A549 (cell line): ENCODE results near the gene WBP2. TPM values are rescaled to one million over a fixed set of nuclear protein-coding genes. Genes with fewer than 3 reads are reported as not detected.
"Not testable (repeated sequence)": the region's sequence is repeated elsewhere in the genome, so short reads cannot be mapped to it uniquely, and the experiment has no call there.

Experiments used
- ATAC-seq, 2 experiments: fragments of 200-7000 bp in 1 of 2; fragments of >200 bp in 1 of 2; cut with Nextera tagmentation in 1 of 2; cut with Tn5 transposase in 1 of 2; 3 replicates each; pipeline versions ENCODE4 v1.8.0 to v1.9.1; 2018 to 2020; ENCODE audit warnings: mild to moderate bottlenecking in 1 of 2, moderate library complexity in 1 of 2
- CTCF ChIA-PET: fragments of 300-600 bp; sonication (Branson Sonifier 250); formaldehyde crosslinking; extraction: SDS; loops from one replicate; lab custom pipeline; 2021; ENCODE audit warnings: antibody characterized with exemption, inconsistent platforms; lab: Yijun Ruan, JAX
- POLR2A ChIA-PET: fragments of 350-600 bp; formaldehyde crosslinking; extraction: SDS; loops from one replicate; lab custom pipeline; 2021; ENCODE audit warnings: antibody characterized with exemption, inconsistent platforms; lab: Yijun Ruan, JAX
- DNase-seq, 2 experiments: peaks; one replicate each; pipeline versions ENCODE4 v3.0.0 to v3.0.0-alpha.2; 2011 to 2016; ENCODE audit warnings: low read depth in 1 of 2, low spot score in 1 of 2
- FAIRE-seq: peaks from 2 replicates; lab custom pipeline; 2011; peaks lifted over from hg19 to GRCh38; lab: Jason Lieb, UNC
- H3K27ac ChIP-seq, 2 experiments: fragments of >200 bp; sonication (Bioruptor Twin); formaldehyde crosslinking; 3 replicates each; pipeline ENCODE4 v1.5.1; 2016 to 2017
- H3K4me1 ChIP-seq: fragments of >200 bp; sonication (Bioruptor Twin); formaldehyde crosslinking; 3 replicates; pipeline ENCODE4 v1.6.1; 2016
- H3K4me2 ChIP-seq: fragments of >200 bp; sonication (Bioruptor Twin); formaldehyde crosslinking; 3 replicates; pipeline ENCODE4 v1.6.1; 2016
- H3K4me3 ChIP-seq: fragments of >200 bp; sonication (Bioruptor Twin); formaldehyde crosslinking; 3 replicates; pipeline ENCODE4 v1.5.1; 2016
- H3K9me3 ChIP-seq: fragments of >200 bp; sonication (Bioruptor Twin); formaldehyde crosslinking; 3 replicates; pipeline ENCODE4 v1.6.1; 2016
- BHLHE40 ChIP-seq: IDR thresholded peaks from 2 replicates; pipeline ENCODE4 v1.6.1; 2012; ENCODE audit warnings: low read depth, low read length, inconsistent platforms
- CHD4 ChIP-seq: fragments of 200-600 bp; sonication (generic); IDR thresholded peaks from 2 replicates; pipeline ENCODE4 v1.6.1; 2016; ENCODE audit warnings: antibody characterized with exemption, mild to moderate bottlenecking, borderline replicate concordance
- E2F6 ChIP-seq: IDR thresholded peaks from 2 replicates; pipeline ENCODE4 v1.6.1; 2012; ENCODE audit warnings: low read depth, borderline replicate concordance
- ELK1 ChIP-seq: fragments of 150-350 bp; IDR thresholded peaks from 2 replicates; pipeline ENCODE4 v1.6.1; 2014; ENCODE audit warnings: low read depth, mild to moderate bottlenecking, low read length
- ESRRA ChIP-seq: fragments of 150-350 bp; IDR thresholded peaks from 2 replicates; pipeline ENCODE4 v1.6.1; 2014; ENCODE audit warnings: mild to moderate bottlenecking, low read length, borderline replicate concordance
- FOSB ChIP-seq: fragments of 250-450 bp; sonication (Bioruptor Pico); IDR thresholded peaks from 2 replicates; pipeline ENCODE4 v1.5.0; 2020; ENCODE audit warnings: mild to moderate bottlenecking, moderate library complexity
- HDAC2 ChIP-seq: fragments of 200-600 bp; sonication (generic); IDR thresholded peaks from 2 replicates; pipeline ENCODE4 v1.6.1; 2016
- HMGXB4 ChIP-seq: fragments of 250-450 bp; sonication (Bioruptor Pico); IDR thresholded peaks from 2 replicates; pipeline ENCODE4 v1.5.0; 2021; ENCODE audit warnings: mild to moderate bottlenecking, moderate library complexity, borderline replicate concordance
- HOXA7 ChIP-seq: fragments of 250-450 bp; sonication (Bioruptor Pico); IDR thresholded peaks from 2 replicates; pipeline ENCODE4 v1.5.0; 2020; ENCODE audit warnings: mild to moderate bottlenecking, moderate library complexity
- HOXB13 ChIP-seq: fragments of 250-450 bp; sonication (Bioruptor Pico); IDR thresholded peaks from 2 replicates; pipeline ENCODE4 v1.5.0; 2020; ENCODE audit warnings: low read depth, mild to moderate bottlenecking, moderate library complexity
- JUN ChIP-seq, 2 experiments: fragments of >200 bp; sonication (Bioruptor Twin); formaldehyde crosslinking; IDR thresholded peaks; 2 replicates in 1 of 2; 3 replicates in 1 of 2; pipeline ENCODE4 v1.6.1; 2016 to 2017
- KDM5A ChIP-seq: fragments of 200-600 bp; sonication (generic); IDR thresholded peaks from 2 replicates; pipeline ENCODE4 v1.6.1; 2016; ENCODE audit warnings: antibody characterized with exemption, mild to moderate bottlenecking
- MAFK ChIP-seq: fragments of 450-650 bp; IDR thresholded peaks from 2 replicates; pipeline ENCODE4 v1.6.1; 2014; ENCODE audit not compliant: partially characterized antibody
- MAZ ChIP-seq: fragments of 150-350 bp; IDR thresholded peaks from 2 replicates; pipeline ENCODE4 v1.6.1; 2014; ENCODE audit warnings: antibody characterized with exemption, low read depth, low read length, borderline replicate concordance
- PHF8 ChIP-seq: fragments of 200-600 bp; sonication (generic); IDR thresholded peaks from 2 replicates; pipeline ENCODE4 v1.6.1; 2016; ENCODE audit warnings: low read depth, mild to moderate bottlenecking, antibody characterized with exemption, moderate library complexity, borderline replicate concordance
- POLR2AphosphoS2 ChIP-seq: conservative IDR thresholded peaks from 2 replicates; pipeline ENCODE4 v1.6.1; 2012; ENCODE audit warnings: low read length, improper control_type of control experiment, inconsistent platforms
- RCOR1 ChIP-seq: fragments of 150-350 bp; IDR thresholded peaks from 2 replicates; pipeline ENCODE4 v1.6.1; 2014; ENCODE audit warnings: antibody characterized with exemption, low read length, low read depth
- RNF2 ChIP-seq: fragments of 200-600 bp; sonication (generic); IDR thresholded peaks from 2 replicates; pipeline ENCODE4 v1.6.1; 2016; ENCODE audit warnings: low read depth, mild to moderate bottlenecking, antibody characterized with exemption, moderate library complexity, borderline replicate concordance
- SMC3 ChIP-seq: fragments of >200 bp; sonication (Bioruptor Twin); formaldehyde crosslinking; IDR thresholded peaks from 3 replicates; pipeline ENCODE4 v1.6.1; 2018; ENCODE audit warnings: inconsistent platforms
- SREBF2 ChIP-seq: fragments of 450-650 bp; IDR thresholded peaks from 2 replicates; pipeline ENCODE4 v1.6.1; 2014; ENCODE audit warnings: mild to moderate bottlenecking, moderate library complexity
- TFCP2L1 ChIP-seq: fragments of 250-450 bp; sonication (Bioruptor Pico); IDR thresholded peaks from 2 replicates; pipeline ENCODE4 v1.5.0; 2021; ENCODE audit warnings: mild to moderate bottlenecking
- ZC3H11A ChIP-seq: fragments of 450-650 bp; IDR thresholded peaks from 2 replicates; pipeline ENCODE4 v1.6.1; 2014; ENCODE audit warnings: antibody characterized with exemption, mild to moderate bottlenecking
- ZNF302 ChIP-seq: fragments of 250-450 bp; sonication (Bioruptor Pico); IDR thresholded peaks from 2 replicates; pipeline ENCODE4 v1.9.0; 2021; ENCODE audit warnings: inconsistent platforms, mild to moderate bottlenecking, moderate library complexity
- WGBS: methylation state at CpG from one replicate; pipeline ENCODE4 v1.1.6; 2017; ENCODE audit errors: missing lambda C conversion rate; 5-methylcytosine and 5-hydroxymethylcytosine counted together
- polyA plus RNA-seq, 4 experiments: library from polyadenylated mRNA; depleted of rRNA in 3 of 4; stranded (reverse); fragments of >200 nt; fragmentation: RNase III in 1 of 4; extraction: RNeasy Plus Mini Kit Qiagen cat#74134 plus additional on column Dnase treatment in 1 of 4; gene quantifications; 2 replicates in 3 of 4; 3 replicates in 1 of 4; pipeline ENCODE4 v1.2.3, GENCODE V29; 2011 to 2017

WBP2 gene
- polyA plus RNA-seq, 2 of the 4 experiments (the other 2 are of a cell fraction), result 39.7 to 131 TPM

GRCh38 chr17:75811174-75811573 is 44.0 kb downstream of the WBP2 start:
- no peak overlapping the region for H3K27ac ChIP-seq
- no peak overlapping the region for H3K4me3 ChIP-seq
- peaks cover 14% of the 10 kb centered on the region for H3K4me1 ChIP-seq
- POLR2A ChIA-PET, result no interaction called here
- no peak overlapping the region for H3K4me2 ChIP-seq
- FAIRE-seq, result no peak
- 88% methylated on average over 7 of the region's 7 CpGs for WGBS
- peak; percentile 69 for TF ChIP-seq MAFK
- no peak for TF ChIP-seq PHF8
- TF ChIP-seq, all 56 proteins: peak for 1
- ATAC-seq (no peak), DNase-seq (no peak)
- no peaks in the 10 kb centered on the region for H3K9me3 ChIP-seq
- CTCF ChIA-PET, result interaction anchor here (0.6 to 2.8 kb wide), 5 partner anchors 8 to 61 kb away, joined by 3 to 13 read pairs (median 4); no protein-coding TSS in a partner anchor

- CTCF ChIA-PET, result interaction anchor here (0.7 to 1.6 kb wide), 3 partner anchors 25 to 41 kb away, joined by 3 to 5 read pairs (median 3); no protein-coding TSS in a partner anchor
- peaks cover 14% of the 10 kb centered on the region for H3K4me1 ChIP-seq
- POLR2A ChIA-PET, H3K4me3 ChIP-seq, H3K4me2 ChIP-seq, ATAC-seq, H3K27ac ChIP-seq, FAIRE-seq, H3K9me3 ChIP-seq, DNase-seq: not testable (repeated sequence)
- 95% methylated on average over 11 of the region's 11 CpGs for WGBS
Observed at GRCh38 chr17:75810756-75811155, 44.4 kb downstream of the WBP2 start.

- CTCF ChIA-PET, result interaction anchor here (0.7 to 9.2 kb wide), 3 partner anchors 15 to 41 kb away, joined by 3 to 62 read pairs (median 5); no protein-coding TSS in a partner anchor
- Histone ChIP-seq H3K4me2 (no peak overlapping the region), H3K4me3 (no peak overlapping the region), H3K4me1 (peaks cover 10% of the 10 kb centered on the region), H3K9me3 (no peaks in the 10 kb centered on the region), H3K27ac (no peak overlapping the region)
- FAIRE-seq, result no peak
- POLR2A ChIA-PET, result no interaction called here
- 93% methylated on average over 5 of the region's 5 CpGs for WGBS
- TF ChIP-seq TFCP2L1 (CRISPR knock-in tag) (no peak), KDM5A (no peak), RNF2 (no peak), HDAC2 (no peak), ELK1 (no peak)
- no peak for DNase-seq
- ATAC-seq, result no peak
Observed at GRCh38 chr17:75810216-75810615, 44.9 kb downstream of the WBP2 start.

- TF ChIP-seq E2F6 (no peak), JUN (IDR thresholded peaks at IDR 0.05) (0 out of 5 replicates have a peak, but pooled peaks of 1 of the 2 experiments have one; percentile 15), HOXB13 (CRISPR knock-in tag) (no peak)
- POLR2A ChIA-PET, result no interaction called here
- H3K9me3 ChIP-seq, result no peaks in the 10 kb centered on the region
- FAIRE-seq (no peak), DNase-seq (no peak), ATAC-seq (no peak)
- peaks cover 5% of the 10 kb centered on the region for H3K4me1 ChIP-seq
- CTCF ChIA-PET, result interaction anchor here (0.8 to 9.2 kb wide), 6 partner anchors 9 to 36 kb away, joined by 3 to 62 read pairs (median 4); no protein-coding TSS in a partner anchor
- 93% methylated on average over 24 of the region's 24 CpGs for WGBS
- no peak overlapping the region for H3K4me2 ChIP-seq
- no peak overlapping the region for H3K4me3 ChIP-seq
- H3K27ac ChIP-seq, result no peak overlapping the region
Observed at GRCh38 chr17:75809631-75810111, 45.5 kb downstream of the WBP2 start.

- FAIRE-seq (no peak), DNase-seq (no peak), ATAC-seq (peak in 1 of 2 experiments; percentile 13; a peak in 3 of 6 replicates)
- no peaks in the 10 kb centered on the region for H3K9me3 ChIP-seq
- no peaks in the 10 kb centered on the region for H3K4me1 ChIP-seq
- ChIA-PET POLR2A (no interaction called here), CTCF (interaction anchor here (0.8 to 9.2 kb wide), 6 partner anchors 9 to 36 kb away, joined by 3 to 62 read pairs (median 4); no protein-coding TSS in a partner anchor)
- 83% methylated on average over 13 of the region's 18 CpGs for WGBS
- H3K4me3 ChIP-seq, result no peak overlapping the region
- no peak overlapping the region for H3K4me2 ChIP-seq
- H3K27ac ChIP-seq, result no peak overlapping the region
- TF ChIP-seq MAZ (no peak), HOXA7 (CRISPR knock-in tag) (no peak), CHD4 (no peak), RCOR1 (no peak), ESRRA (no peak), SMC3 (no peak), ZC3H11A (no peak), JUN (IDR thresholded peaks at IDR 0.05) (no peak), BHLHE40 (no peak), FOSB (CRISPR knock-in tag) (no peak), SREBF2 (no peak), ZNF302 (CRISPR knock-in tag) (no peak), POLR2AphosphoS2 (no peak), HMGXB4 (CRISPR knock-in tag) (no peak)
Observed at GRCh38 chr17:75808905-75809621, 46.1 kb downstream of the WBP2 start.
